ENCODE data around the gene AP5Z1.

The AP5Z1 gene

DNA sequence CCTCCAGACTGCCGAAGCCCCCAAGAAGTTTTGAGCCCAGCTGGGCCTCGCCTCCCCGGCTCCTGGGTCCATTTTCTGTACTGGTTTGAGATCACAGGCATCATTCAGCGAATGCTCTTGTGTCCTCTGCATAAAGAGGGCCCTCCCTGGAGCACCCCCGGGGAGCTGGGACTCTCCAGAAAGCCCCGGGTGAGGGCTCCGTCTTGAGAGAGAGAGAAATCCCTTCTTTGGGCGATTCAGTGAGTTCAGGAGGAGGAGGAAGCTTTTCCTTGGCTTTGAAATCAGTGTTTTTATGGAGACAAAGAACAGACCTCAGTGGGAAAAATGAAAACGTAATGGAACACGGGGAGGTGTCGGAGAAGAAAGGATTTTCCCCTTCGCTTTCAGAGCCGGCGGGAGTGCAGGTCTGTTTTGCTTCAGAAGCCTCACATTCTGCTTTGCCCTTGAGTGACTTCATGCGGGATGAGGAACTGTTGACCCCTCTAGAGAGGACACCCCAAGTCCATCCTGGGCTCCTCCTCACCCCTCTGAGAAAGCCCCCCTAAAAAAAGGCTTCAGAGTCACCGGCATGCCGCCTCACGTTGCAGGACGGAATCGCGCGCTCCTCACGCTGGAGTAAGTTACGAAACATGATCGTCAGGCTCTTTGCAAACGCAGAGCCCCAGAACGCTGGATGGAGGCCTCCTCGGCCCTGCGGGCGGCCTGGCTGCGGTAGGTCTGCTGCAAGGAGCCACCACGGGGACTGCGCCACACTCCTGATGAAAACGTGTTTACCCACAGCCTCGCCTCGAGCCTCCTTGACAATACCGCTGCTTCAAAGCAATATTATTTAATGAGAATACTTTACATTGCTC, 8.5 kb upstream of the AP5Z1 start:
- DNase-seq (ENCODE audit: low spot score), result no peak

DNA sequence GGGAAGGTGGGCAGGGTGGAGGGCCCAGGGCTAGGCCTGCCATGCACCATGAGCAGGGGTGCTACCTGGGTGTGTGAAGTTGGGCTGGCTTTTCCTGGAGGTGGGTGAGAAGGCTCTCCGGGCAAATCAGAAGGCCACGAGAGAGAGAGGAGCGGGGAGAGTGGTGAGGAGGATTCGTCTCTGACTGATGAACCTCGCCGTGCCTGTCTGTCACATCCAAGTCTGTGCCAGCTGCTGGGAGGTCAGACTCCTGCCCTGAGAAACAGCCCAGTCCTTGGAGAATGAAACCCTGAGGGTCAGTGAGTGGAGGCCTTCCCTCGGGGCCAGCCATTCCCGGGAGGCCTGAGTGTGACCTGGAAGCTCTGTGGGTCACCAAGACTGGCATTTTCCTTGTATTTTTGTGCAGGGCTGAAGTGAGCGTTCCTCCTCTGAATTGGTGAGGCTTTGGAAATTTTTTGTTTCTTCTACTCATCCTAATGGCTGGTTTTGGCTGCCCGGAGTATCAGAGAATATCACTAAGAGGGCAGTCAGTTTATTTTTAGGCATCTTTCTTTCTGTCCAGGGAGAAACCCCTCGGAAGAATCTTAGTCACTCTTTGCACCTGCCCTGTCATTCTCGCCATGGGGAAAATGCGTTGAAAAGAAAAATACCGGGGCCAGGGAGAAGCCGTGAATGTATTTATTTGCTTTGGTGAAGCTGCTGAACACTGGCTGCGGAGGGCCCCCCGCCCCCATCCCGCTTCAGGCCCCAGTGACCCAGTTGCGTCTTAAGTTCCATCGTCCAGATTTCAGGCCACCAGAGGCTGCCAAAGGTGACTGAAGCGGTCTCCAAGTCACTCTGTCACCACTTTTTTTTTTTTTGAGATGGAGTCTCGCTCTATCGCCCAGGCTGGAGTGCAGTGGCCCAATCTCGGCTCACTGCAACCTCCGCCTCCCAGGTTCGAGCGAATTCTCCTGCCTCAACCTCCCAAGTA, 6.5 kb upstream of the AP5Z1 start:
- no peak for DNase-seq (ENCODE audit: low spot score)

- DNase-seq (ENCODE audit: low spot score), result no peak
These were observed 5.7 kb upstream of the AP5Z1 start for GRCh38 chr7:4769761-4770160.

DNA sequence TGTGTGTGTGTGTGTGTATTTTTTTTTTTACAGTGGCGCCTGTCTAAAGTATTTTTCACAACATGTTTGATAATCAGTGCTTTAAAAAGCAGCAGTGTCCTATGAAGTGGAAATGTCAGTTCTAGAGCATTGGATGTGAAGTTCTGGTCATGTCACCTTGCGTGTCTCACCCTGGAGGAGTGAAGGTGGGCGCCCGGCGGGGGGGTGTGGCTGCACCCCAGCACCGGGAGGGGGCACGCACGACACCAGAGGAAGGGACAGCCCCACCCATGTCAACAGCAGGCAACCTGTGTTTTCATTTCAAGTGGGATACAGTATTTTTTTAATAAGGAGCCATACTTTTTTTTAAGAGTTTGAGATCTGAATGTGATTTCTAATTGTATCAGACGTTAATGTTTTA, 4.5 kb upstream of the AP5Z1 start:
- no peak for DNase-seq (ENCODE audit: low spot score)

GRCh38 chr7:4771737-4772136, 3.7 kb upstream of the AP5Z1 start:
- no peak for DNase-seq (ENCODE audit: low spot score)

DNA sequence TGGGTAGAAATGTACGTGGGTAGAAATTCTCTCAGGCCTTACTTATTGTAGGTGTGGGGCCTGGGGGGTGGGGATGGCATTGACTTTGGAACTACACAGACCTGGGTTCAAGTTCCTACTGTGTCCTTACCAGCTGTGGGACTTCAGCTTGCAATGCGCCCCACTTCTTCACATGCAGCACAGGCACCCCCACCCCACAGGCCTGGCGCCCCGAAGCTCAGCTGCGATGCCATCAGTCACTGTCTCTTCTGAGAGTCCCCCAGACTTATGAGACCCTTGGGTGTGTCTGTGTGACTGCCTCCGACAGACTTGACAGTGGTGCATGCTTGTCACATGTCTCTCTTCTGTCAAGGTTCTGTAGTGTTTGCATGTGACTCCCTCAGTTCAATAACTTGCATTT, 3.1 kb upstream of the AP5Z1 start:
- DNase-seq (ENCODE audit: low spot score), result no peak

GRCh38 chr7:4774007-4774406, 1.4 kb upstream of the AP5Z1 start:
- no peak for DNase-seq (ENCODE audit: low spot score)

- peak; percentile 73 for DNase-seq (ENCODE audit: low spot score)
These were observed 669 bp upstream of the AP5Z1 start for GRCh38 chr7:4774658-4775249.

DNA sequence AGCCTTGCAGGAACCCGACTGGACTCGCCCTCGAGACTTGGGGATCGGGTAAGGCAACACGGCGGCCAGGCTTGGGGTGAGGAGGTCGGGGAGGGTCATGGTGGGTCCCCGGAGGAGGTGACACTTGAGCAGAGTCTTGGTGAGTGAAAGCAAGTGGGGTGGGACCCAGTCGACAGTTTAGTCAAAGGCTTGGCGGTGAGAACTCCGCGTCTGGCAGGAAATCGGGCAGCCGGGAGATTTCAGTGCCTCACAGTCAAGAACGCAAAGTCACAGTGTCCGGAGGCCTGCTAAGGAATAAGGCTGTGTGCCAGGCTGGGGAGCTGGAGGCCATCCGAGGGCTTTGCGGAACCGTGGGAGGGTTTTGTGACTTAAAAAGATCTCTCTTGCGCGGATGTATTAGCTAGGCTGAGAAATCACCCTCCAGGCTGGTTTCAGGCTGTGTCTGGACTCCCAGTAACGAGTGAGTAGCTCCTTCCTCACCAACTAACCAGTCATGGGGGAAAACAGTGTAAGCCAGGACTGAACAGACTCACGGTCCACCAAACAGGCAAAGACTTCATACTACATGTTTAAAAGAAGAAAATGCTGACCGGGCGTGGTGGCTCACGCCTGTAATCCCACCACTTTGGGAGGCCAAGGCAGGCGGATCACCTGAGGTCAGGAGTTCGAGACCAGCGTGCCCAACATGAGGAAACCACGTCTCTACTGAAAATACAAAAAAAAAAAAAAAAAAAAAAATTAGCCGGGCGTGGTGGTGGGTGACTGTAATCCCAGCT, 613 bp downstream of the AP5Z1 start:
- no peak for DNase-seq (ENCODE audit: low spot score)

DNA sequence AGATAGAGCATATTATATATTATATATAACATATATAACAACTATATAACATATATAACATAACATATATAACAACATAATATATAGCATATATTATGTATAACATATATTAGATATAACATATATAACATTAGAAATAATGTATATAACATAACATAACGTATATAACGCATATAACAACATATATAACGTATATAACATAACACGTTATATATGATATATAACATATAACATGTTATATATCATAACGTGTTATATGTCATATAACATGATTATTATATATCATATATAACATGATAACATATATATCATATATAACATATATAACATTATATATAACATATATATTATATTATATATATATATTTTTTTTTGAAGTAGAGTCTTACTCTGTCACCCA, 3.7 kb downstream of the AP5Z1 start:
- DNase-seq (ENCODE audit: low spot score), result no peak

- no peak for DNase-seq (ENCODE audit: low spot score)
These were observed 6.1 kb downstream of the AP5Z1 start for GRCh38 chr7:4781366-4782069.

DNA sequence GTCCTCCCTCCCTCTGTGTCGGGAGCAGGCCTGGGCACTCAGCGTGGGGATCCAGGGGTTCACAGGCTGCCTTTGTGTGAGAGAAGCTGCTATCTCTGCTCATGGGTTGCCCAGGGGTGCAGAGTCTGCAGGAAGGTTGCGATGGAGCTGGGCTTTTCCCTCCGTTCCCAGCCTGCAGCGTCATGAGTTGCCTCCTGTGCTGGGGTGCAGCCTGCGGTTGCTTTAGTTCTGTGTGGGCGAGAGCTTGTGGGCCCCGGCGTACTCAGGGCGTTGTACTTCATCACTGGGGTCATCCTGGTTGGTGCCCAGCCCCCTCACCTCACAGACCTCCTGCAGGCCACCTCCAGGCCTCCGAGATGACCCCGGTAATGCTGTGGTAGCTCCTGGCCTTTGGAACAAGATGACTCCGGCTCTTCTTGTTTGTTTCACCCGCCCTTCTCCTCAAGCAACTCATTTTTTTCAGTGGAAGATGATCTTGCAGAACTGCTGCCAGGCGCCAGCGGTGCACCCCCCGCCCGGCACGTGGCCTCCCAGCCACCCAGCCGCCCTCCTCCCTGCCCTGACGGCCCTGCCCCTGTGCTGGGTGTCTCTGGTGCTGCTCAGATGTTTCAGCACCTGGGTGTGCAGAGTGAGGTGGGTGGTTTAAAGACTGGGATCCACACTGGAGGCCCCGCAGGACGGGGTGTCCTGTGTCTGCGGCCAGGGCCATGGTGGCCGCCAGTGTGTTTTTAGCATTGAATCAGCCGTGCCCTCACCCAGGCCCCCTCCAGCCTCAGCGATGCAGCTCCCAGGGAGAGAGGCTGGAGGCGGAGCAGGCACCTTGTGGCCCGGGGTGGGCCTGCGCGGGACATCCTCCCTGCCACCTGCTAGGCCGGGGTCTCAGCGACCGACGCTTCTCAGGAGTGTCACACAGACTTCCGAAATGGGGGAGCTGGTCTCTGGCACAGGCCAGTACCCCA, 7.2 kb downstream of the AP5Z1 start:
- no peak for DNase-seq (ENCODE audit: low spot score)

DNA sequence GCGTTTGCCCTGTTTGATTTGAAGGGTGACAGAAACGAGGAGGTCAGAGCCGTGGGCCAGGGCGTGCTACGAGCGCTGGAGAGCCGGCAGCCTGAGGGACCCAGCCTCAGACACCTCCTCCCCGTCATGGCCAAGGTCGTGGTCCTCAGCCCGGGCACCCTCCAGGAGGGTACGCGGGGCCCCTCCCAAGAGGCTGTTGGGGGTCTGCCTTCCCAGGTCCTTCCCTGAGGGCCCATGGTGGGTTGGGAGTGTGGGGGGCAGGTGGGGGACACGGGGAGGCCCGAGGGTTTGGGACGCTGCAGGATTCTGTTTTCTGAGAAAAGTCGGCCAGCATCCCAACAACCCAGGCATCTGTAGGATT, 7.8 kb downstream of the AP5Z1 start:
- DNase-seq (ENCODE audit: low spot score), result no peak

DNA sequence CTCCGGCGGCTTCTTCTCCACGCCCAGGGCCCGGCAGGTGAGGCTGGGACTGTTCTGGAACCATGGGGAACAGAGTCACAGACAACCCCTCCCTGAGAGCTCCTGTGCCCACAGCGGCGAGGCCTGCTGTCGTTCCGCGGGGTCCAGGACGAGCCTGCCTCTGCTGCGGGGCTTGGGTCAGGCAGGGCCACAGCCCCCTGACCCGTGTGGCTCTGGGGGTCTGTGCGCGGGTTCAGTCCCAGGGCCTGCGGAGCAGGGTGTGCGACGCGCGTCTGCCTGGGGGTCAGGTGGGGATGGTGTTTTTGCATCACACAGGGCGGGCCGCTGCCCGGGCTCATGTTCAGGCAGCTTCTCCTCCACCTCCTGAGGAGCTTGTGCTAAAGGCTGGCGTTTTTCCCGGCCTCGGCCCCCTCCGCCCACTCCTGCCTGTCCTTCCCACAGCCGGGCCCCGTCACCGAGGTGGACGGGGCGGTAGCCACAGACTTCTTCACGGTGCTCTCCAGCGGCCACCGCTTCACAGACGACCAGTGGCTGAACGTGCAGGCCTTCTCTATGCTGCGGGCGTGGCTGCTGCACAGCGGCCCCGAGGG, 8.4 kb downstream of the AP5Z1 start:
- no peak for DNase-seq (ENCODE audit: low spot score)

GRCh38 chr7:4784799-4785198, 9.4 kb downstream of the AP5Z1 start:
- no peak for DNase-seq (ENCODE audit: low spot score)

GRCh38 chr7:4785371-4785770, 9.9 kb downstream of the AP5Z1 start:
- DNase-seq (ENCODE audit: low spot score), result no peak

- no peak for DNase-seq (ENCODE audit: low spot score)
These were observed 10.6 kb downstream of the AP5Z1 start for GRCh38 chr7:4786015-4786414.

DNA sequence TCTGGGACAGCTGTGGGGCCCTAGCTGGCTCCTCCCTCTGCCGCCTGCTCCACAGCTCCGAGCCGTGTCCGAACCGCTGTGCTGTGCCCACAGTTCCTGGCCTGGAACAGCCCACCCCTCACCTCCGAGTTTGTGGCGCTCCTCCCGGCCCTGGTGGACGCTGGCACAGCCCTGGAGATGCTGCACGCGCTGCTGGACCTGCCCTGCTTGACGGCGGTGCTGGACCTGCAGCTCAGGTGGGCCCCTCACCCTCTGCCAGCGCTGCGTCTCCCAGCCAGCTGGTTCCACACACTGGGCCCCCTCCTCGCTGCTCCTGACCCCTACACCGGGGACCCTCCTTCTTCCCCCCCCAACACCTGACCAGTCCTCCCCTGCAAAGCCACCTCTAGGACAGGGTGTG, 12.1 kb downstream of the AP5Z1 start:
- DNase-seq (ENCODE audit: low spot score), result no peak

- DNase-seq (ENCODE audit: low spot score), result no peak
These were observed 12.7 kb downstream of the AP5Z1 start for GRCh38 chr7:4787947-4788626.

Data from HuH-7.5 (cell line).